MV-4-11 (cell line): ENCODE results near the gene LGALS7B.
"Not testable (repeated sequence)": the region's sequence is repeated elsewhere in the genome, so short reads cannot be mapped to it uniquely, and the experiment has no call there.

ENCODE experiments used
- DNase-seq: peaks from one replicate; lab custom pipeline; 2025; lab: John Stamatoyannopoulos, UW

The LGALS7B gene

DNA sequence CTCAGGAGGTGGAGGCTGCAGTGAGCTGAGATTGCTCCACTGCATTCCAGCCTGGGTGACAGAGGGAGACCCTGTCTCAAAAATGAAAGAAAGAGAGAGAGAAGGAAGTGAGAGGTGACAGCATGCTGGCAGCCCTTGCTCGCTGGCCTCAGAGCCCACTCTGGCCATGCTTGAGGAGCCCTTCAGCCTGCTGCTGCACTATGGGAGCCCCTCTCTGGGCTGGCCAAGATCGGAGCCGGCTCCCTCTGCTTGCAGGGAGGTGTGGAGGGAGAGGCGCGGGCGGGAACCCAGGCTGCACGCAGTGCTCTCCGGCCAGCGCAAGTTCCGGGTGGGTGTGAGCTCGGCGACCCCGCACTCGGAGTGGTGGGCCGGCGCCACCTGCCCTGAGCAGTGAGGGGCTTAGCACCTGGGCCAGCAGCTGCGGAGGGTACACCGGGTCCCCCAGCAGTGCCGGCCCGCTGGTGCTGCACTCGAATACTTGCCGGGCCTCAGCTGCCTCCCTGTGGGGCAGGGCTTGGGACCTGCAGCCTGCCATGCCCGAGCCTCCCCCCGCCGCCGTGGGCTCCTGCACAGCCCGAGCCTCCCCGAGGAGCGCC lies 32.3 kb downstream of the LGALS7B start:
- not testable (repeated sequence) for DNase-seq

DNA sequence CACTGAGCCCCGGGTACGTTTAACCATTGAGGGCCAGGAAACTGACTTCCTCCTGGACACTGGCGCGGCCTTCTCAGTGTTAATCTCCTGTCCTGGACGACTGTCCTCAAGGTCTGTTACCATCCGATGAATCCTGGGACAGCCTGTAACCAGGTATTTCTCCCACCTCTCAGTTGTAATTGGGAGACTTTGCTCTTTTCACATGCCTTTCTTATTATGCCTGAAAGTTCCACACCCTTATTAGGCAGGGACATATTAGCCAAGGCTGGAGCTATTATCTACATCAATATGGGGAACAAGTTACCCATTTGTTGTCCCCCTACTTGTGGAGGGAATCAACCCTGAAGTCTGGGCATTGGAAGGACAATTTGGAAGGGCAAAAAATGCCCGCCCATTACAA lies 36.9 kb downstream of the LGALS7B start:
- DNase-seq, result not testable (repeated sequence)

DNA sequence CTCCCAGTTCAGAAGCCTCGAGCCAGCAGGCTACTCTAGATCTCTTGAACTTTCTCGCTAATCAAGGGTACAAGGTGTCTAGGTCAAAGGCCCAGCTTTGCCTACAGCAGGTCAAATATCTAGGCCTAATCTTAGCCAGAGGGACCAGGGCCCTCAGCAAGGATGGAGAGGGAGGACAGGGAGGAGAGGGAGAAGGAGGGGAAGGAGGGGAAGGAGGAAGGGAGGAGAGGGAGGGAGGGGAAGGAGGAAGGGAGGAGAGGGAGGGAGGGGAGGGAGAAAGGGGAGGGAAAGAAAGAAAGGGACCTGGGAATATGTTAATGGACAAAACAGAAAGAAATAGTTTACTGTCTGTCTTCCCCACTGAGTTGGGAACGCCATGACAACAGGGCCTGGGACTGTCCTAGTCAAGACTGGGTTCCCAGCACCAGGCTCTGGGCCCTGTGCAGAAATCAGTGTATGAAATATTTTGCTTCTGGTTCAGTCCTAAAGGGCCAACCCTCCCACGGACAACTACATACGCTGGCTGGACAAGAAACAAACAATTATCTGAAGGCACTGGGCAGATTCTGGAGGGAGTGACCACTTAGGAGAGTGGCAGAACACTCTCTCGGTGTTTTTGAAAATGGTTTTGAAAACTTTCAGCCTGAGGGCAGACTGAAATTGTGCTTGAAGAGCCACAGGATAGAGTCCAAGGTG lies 38.0 kb downstream of the LGALS7B start:
- DNase-seq, result no peak

DNA sequence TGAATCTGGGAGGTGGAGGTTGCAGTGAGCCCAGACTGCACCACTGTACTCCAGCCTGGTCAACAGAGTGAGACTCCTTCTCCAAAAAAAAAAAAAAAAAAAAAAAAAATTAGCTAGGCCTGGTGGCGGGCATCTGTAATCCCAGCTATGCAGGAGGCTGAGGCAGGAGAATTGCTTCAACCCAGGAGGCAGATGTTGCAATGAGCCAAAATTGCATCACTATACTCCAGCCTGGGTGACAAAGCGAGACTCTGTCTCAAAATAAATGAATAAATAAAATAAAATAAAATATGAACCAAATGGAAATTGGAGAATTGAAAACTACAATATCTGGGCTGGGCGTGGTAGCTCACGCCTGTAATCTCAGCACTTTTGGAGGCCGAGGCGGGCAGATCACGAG lies 40.2 kb downstream of the LGALS7B start:
- DNase-seq, result peak; percentile 82

DNA sequence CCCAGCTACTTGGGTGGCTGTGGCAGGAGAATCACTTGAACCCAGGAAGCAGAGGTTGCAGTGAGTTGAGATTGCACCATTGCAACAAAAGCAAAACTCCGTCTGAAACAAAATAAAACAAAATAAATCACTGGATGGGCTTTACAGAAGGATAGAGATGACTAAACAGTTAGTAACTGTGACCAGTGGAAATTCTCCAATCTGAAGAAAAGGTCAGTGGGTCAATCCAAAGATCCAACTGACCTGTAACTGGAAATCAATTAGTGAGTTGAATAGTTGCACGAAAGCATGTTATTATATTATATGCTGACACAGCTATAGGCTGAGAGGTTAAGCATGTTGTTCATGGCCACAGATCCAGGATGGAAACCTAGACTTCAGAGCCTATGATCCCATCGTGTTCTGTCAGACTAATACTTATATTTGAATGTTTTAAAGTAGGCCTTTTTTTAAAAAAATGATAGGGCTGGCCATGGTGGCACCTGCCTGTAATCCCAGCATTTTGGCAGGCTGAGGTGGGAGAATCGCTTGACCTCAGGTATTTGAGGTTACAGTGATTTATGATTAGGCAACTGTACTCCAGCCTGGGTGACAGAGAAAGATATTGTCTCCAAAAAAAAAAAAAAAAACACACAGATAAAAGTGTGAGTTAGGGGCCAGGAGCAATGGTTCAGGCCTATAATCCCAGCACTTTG lies 41.2 kb downstream of the LGALS7B start:
- no peak for DNase-seq

DNA sequence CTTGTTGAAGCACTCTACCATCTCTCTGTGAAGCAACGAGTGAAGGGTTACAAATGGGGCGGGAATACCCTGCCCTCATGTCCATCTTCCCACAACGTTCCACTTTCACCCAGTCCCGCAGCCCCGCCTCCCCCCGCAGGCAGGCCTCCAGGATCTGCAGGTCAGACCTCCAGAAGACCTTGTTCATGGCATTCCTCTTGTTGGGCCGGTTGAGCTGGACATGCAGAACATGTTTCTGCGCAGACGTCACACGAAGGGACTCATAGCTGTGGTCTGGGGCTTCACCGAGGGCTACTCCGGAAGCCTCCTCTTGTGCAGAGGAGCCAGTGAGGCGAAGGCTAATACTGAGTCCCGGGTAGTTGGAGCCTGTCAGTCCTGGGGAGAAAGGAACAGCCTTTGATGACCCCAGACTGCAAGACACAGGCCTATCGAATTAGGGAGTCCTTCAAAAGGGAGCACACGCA lies 42.2 kb downstream of the LGALS7B start:
- peak; percentile 70 for DNase-seq

DNA sequence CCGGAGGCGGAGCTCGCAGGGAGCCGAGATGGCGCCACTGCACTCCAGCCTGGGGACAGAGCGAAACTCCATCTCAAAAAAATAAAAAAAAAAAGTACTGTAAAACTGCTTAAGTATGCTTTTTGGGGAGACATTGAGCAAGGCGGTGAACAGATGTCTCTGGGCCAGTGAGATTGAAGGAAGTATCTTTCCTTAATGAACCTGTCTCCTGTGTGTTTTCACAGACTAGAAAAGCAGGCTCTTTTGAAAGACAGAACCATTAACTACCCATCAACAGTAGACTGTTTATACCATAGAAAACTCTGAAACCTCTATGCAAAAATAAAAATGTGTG lies 44.1 kb downstream of the LGALS7B start:
- DNase-seq, result peak; percentile 35

DNA sequence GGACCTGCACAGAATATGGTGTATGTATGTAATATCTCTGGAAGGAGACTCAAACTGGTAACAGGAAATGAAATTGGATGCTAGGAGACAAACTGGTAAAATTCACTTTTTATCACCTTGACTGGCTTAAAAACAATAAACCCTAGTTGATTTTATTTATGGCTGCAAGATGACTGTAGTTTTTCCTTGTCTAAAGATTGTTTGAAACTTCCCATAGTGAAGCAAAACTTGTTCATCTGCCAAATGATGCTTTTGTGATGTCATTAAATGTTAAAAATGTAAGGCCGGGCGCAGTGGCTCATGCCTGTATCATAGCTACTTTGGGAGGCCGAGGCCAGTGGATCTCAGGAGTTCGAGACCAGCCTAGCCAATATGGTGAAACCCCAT lies 45.1 kb downstream of the LGALS7B start:
- no peak for DNase-seq

DNA sequence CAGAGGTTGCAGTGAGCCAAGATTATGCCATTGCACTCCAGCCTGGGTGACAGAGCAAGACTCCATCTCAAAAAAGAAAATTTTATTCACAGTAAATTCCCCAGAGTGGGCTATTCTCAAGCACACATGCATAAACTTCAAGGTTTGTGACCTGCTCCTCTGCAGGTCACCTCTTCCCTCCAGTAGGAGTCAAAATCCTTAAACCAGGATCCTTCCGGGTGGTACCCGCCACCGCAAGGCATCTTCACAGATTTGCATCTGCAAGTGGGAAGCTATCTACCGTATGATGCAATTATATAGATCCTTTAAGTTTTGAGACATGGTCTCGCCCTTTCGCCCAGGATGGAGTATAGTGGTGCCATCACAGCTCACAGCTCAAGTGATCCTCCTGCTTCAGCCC lies 45.6 kb downstream of the LGALS7B start:
- no peak for DNase-seq

DNA sequence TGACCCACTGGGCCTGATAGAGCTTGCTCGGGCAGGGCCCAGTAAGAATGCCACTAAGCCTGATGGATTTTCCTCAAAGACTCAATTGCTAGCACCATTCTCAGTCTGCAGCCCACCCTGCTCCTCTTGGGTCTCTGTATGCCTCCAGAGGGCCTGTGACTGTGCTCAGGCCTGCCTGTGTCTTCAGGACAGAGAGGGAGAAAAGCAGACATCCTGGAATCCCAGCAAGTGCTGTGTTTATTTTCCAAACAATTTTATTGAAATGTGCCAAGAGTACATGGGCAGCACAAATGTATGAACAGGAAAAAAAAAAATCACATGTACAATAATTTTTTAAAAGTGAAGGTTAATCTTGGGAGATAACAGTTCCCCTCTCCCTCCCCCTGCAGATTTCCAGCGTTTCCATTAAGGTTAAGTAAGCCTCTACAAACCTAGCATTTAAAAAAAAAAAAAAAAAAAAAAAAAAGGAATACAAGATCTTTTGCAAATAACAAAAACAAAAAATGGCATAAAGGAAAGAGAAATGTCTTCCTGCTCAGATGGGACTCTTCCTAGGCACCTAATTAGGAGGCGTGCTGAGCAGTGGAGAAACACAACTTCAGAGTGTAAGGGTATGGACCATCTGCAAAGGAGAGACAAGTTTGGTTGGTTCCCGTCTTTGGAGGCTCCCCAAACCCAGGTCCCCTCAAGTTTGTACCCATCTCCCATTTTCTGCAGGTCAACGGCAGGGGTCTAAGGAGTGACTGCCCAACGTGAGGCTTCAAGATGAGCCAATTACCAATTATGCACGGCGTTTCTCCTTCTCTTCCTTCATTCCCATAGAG lies 47.4 kb downstream of the LGALS7B start:
- DNase-seq, result no peak

DNA sequence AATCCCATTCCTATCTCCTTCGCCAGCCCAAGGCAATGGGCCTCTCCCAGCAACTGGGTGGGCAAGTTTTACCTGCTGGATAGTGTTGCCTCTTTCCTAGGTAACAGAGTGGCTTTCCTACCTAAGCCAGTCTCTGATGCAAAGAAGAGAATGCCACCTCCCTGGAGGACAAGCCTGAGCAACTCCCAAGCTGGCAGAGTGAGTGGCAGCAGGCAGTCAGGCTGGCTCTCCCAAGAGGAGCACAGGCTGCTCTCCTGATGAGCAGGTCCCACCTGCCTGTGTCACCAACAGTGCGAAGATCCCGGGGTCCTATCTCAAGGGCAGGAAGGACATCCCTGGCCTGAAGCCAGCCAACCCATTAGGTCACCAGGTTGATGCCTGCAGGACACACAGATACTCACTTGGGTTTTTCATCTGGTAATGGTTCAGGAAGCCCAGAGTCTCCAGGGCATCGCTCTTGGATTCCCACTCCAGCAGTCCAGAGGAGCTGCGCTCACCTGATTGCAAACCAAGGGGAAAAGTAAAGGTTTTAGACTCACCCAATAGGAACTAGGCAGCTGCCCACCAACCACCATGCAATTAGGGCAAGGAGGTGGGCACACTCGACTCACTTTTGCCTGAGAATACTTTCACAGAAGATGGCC lies 48.1 kb downstream of the LGALS7B start:
- no peak for DNase-seq

DNA sequence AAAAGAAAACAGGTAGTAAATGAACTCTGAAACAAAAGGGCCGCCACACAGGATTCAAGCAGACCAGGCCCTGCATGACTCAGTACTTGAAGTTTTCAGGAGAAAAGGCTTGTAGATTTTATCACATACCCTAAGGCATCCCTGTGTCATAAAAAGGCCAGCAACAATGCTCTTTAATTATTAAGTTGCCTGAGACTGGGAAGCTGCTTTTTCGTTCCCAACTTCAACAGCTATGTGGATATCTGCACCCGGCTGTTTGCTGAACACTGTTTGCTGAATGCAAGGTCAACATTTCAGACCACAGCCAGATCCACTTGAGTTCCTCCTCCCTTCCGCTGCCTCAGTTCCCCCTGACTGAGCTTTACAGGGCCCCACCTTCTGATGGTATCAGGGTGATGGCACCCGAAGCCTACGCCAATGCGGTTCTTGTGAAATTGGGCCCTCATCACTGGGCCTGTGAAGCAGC lies 48.7 kb downstream of the LGALS7B start:
- no peak for DNase-seq

DNA sequence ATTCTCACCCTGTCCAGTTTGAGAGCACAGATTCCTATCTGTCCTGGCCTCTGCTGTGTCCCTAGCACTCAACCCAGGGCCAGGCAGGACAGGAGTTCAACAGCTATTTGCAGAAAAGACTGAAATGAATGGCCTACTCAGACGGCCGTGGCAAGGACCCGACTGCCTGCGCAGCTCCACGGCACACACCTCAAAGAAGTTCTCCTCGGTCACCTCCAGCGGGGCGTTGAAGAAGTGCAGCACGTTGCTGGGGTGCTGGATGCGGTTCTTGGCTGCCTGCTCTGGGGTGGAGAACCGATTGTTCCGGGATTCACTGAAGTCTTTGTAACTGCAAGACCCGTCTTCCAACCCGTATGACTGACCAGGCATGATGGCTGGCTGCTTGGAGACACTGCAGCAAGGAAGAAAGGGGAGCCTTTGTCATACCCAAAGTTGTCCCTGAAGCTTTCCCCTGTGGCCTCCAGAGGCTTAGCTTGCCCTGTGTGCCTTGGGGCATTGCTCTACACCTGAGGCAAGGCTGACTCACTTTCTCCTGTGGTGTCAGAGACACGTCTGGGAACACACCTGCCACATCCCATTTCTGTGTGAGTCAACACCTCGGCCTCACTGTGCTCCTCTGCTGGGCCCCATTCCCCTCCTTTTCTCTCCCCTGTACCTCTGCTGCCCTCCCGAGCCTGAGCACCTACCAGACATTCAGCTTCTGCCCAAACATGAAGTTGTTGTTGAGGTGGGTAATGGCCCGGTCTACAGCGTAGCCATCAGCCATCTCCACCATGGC lies 49.4 kb downstream of the LGALS7B start:
- DNase-seq, result no peak

DNA sequence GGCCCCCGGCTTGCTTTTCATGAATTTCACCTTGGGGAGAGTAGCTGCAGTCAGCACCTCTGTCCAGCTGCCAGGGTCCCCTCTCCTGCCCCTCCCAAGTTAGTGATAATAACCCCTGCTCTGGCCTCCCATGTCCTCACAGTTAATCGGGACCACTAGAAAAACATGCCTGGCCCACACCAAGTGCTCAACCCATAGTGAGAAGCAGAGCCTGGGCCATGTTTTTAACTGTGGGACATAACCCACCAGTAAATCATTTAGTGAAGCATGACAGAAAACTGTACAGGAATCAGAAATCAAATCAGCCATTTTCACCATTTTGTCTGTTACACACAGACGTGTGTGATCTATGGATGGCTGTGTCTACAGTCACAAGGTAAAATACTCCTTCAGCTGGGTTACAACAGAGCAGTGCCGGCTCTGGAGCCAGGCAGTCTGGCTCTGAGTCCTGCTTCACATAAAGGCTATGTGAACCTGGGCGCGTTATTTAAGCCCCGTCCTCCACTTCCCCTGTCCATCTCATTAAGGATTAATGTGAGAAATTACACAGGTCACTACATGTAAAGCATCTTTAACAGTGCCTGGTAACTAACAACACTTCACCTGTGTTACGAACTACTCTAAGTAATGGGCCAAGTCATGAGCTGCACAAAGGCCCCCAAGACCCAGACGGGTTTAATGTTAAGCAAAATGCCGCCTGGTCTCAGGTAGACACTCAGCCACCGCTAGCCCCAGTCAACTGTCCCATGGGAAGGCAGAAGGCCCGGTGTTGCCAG lies 50.2 kb downstream of the LGALS7B start:
- DNase-seq, result no peak

DNA sequence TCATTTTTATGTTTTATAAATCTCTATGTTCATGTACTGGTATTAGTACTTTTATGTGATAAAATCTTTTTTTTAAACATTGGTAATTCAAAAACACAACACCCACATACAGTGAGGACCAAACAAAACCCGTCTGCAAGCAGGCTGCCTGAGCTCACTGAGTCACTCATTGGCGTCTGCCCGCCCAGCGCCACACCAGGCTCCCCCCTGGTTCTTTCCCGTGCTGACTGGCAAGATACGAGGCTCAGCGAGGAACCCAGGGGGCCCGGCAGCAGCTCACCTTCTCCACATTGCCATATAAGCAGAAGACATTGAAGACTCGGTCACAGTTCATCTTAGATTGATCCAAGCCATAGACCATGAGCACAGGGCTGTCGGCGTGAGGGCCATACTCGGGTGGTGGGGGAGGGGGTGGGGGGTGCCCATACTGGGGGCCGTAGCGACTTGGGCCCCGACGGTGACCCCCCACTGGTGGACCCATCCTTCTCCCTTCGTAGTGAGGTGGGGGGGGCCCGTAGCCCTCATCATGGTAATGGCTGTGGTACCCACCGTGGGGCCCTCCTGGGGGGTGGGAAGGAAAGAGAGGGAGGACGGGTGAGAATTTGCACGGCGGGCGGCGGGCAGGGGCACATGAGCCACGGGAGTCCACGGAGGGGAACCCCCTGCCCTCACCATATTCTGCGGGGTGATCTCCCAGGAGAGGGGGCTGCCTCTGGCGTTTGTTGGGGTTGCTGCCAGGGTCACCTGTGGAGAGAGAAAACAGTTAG lies 51.0 kb downstream of the LGALS7B start:
- no peak for DNase-seq

DNA sequence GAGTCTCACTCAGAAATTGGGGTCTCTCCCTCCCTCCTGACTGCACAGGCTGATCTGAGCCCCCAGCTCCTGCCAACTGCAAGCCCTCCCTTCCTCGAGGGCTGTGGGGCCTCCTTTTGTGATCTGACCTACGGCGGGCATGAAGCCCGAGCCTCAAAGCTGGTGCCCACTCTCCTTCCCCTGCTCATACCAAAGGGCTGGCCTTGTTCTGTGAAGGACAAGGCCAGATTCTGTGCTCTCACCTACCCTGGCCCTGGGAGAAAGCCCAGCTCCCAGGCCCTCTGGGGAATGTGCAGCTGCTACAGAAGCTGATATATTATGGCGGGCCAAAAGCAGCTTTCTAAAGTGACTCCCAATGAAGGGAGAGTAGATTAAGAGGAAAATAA lies 51.6 kb downstream of the LGALS7B start:
- no peak for DNase-seq
